HUES6 (cell line): ENCODE measurements around the gene ERVFRD-1.

Source experiments
- H3K27ac ChIP-seq: 2 replicates; pipeline ENCODE4 v1.7.0; 2013; ENCODE audit warnings: low read depth, mild to moderate bottlenecking, low read length, inconsistent platforms
- H3K27me3 ChIP-seq: 2 replicates; pipeline ENCODE4 v1.6.1; 2013; ENCODE audit warnings: low read length; ENCODE audit not compliant: control insufficient read depth, insufficient read depth
- H3K36me3 ChIP-seq: 2 replicates; pipeline ENCODE4 v1.6.1; 2013; ENCODE audit warnings: low read length; ENCODE audit not compliant: control insufficient read depth, insufficient read depth
- H3K4me1 ChIP-seq: 2 replicates; pipeline ENCODE4 v1.6.1; 2013; ENCODE audit warnings: low read length; ENCODE audit not compliant: control insufficient read depth, insufficient read depth
- H3K4me3 ChIP-seq: 2 replicates; pipeline ENCODE4 v1.5.1; 2013; ENCODE audit warnings: low read depth, low read length
- H3K9ac ChIP-seq: one replicate; pipeline ENCODE4 v1.6.1; 2013; ENCODE audit warnings: mild to moderate bottlenecking, low read length
- H3K9me3 ChIP-seq: 2 replicates; pipeline ENCODE4 v1.6.1; 2013; ENCODE audit warnings: low read depth, low read length; ENCODE audit not compliant: control insufficient read depth, insufficient read depth

The ERVFRD-1 gene

GRCh38 chr6:11065436-11066202, 45.9 kb downstream of the ERVFRD-1 start:
- no peaks in the 10 kb centered on the region for H3K27me3 ChIP-seq
- H3K4me1 ChIP-seq, result no peaks in the 10 kb centered on the region
- H3K4me3 ChIP-seq, result no peak overlapping the region
- no peak overlapping the region for H3K9ac ChIP-seq
- no peaks in the 10 kb centered on the region for H3K36me3 ChIP-seq
- H3K9me3 ChIP-seq, result no peaks in the 10 kb centered on the region
- no peak overlapping the region for H3K27ac ChIP-seq

DNA sequence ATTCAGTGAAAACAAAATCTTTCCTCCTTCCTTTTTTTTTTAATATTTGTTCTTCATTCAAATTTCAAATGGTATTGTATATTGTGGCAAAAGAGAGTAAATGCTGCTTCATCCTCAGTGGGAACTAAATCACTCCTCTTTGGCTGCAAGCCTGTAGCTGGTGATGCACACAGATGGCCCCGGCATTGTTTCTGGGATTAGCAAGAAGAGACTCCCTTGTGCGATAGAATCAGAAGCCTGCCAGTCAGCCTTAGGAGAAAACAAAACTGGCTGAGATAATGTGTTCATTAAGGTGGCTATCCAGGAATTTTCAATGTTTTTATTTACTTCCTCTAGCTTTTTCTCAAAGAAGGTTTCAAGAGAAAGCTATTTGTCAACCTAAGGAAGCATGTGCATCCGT, 46.7 kb downstream of the ERVFRD-1 start:
- Histone ChIP-seq H3K9me3 (no peaks in the 10 kb centered on the region), H3K4me1 (no peaks in the 10 kb centered on the region), H3K27ac (no peak overlapping the region), H3K9ac (no peak overlapping the region), H3K27me3 (no peaks in the 10 kb centered on the region), H3K4me3 (no peak overlapping the region), H3K36me3 (no peaks in the 10 kb centered on the region)

DNA sequence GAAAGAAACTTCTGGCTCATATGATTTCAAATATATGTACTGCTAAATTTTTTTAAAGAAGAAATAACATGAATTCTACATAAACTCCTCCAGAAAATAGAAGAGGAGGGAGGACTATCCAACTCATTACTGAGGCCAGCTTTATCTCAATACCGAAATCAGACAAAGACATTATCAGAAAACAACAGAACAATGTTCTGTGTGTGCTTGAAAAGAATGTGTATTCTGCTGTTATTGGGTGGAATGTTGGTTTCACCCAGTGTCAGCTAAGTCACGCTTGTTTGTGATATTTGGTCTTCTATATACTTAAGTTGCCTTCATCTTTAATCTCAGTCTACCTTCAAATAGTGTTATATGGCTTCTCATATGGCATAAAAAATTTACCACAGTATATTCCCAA, 48.8 kb downstream of the ERVFRD-1 start:
- Histone ChIP-seq H3K36me3 (no peaks in the 10 kb centered on the region), H3K9me3 (no peaks in the 10 kb centered on the region), H3K4me3 (no peak overlapping the region), H3K4me1 (no peaks in the 10 kb centered on the region), H3K27me3 (no peaks in the 10 kb centered on the region), H3K27ac (no peak overlapping the region), H3K9ac (no peak overlapping the region)

DNA sequence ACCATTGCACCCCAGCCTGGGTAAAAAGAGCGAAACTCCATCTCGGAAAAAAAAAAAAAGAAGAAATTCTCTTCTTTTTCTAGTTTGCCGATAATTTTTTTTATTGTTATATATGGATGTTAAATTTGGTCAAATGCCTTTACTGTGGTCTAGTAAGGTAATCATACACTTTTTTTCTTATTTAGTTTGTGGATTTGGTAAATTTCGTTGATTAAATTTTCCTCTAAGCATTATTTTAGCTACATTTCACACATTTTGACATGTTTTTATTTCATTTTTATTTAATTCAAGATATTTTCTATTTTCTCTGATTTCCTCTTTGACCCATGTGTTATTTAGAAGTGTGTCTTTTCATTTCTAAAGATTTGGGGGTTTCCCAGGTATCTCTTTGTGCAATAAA, 49.4 kb downstream of the ERVFRD-1 start:
- Histone ChIP-seq H3K9ac (no peak overlapping the region), H3K9me3 (no peaks in the 10 kb centered on the region), H3K4me1 (no peaks in the 10 kb centered on the region), H3K36me3 (no peaks in the 10 kb centered on the region), H3K4me3 (no peak overlapping the region), H3K27ac (no peak overlapping the region), H3K27me3 (no peaks in the 10 kb centered on the region)

DNA sequence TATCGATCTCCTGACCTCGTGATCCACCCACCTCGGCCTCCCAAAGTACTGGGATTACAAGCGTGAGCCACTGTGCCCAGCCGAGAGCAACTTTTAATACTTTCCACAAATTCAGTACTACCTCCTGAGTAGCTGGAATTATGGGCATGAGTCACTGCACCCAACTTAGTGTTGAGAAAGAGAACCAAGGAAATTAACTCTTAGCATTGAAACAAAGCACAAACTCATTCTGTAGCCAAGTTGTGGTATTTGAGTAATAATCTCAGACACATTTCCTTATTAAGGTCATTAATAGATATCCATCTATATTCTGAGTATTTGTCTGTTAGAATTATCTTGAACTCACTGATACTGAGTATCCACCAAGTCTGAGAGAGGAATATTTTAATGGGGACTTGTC, 53.1 kb downstream of the ERVFRD-1 start:
- H3K27me3 ChIP-seq, result no peaks in the 10 kb centered on the region
- H3K4me1 ChIP-seq, result no peaks in the 10 kb centered on the region
- H3K36me3 ChIP-seq, result no peaks in the 10 kb centered on the region
- no peaks in the 10 kb centered on the region for H3K9me3 ChIP-seq
- H3K27ac ChIP-seq, result no peak overlapping the region
- H3K9ac ChIP-seq, result no peak overlapping the region
- no peak overlapping the region for H3K4me3 ChIP-seq

DNA sequence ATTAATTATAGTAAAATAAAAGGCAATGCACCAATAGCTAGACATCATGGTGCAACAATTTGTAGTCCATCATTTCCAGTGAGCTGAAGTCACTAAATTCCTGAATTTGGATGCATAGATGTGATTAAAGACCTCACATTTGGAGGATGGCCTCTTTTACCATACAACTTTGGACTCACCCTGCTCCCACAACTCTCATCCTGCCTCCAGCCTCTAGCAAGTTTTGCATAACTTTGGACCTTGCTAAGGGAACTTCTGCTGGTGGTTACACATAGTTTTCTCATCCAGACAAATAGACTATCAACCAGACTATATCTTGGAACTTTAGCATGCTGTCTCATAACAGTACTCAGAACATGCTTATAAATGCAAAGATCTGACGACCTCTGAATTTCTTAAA, 54.7 kb downstream of the ERVFRD-1 start:
- Histone ChIP-seq H3K4me3 (no peak overlapping the region), H3K9me3 (no peaks in the 10 kb centered on the region), H3K36me3 (no peaks in the 10 kb centered on the region), H3K27ac (no peak overlapping the region), H3K9ac (no peak overlapping the region), H3K27me3 (no peaks in the 10 kb centered on the region), H3K4me1 (no peaks in the 10 kb centered on the region)

GRCh38 chr6:11055127-11055627, 56.3 kb downstream of the ERVFRD-1 start:
- no peak overlapping the region for H3K9ac ChIP-seq
- no peaks in the 10 kb centered on the region for H3K36me3 ChIP-seq
- no peak overlapping the region for H3K27ac ChIP-seq
- H3K27me3 ChIP-seq, result no peaks in the 10 kb centered on the region
- no peak overlapping the region for H3K4me3 ChIP-seq
- H3K9me3 ChIP-seq, result no peaks in the 10 kb centered on the region
- H3K4me1 ChIP-seq, result no peaks in the 10 kb centered on the region

DNA sequence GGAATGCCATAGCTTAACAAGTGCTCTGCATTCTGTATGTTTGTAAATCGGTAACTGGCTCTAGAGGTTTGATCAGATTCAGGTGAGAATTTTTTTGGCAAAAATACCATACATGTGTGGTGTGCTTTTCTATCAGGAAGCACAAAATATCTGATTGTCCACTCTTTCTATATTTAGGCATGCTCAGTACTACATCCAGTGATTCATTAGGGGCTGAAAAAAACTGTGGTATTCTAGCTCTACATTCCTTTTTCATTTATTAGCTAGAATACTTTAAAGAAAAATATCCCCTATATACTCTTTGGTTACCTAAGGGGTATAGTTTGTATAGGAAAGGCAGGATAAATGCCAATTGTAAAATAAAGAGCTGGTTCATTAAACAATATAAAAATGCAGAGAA, 56.8 kb downstream of the ERVFRD-1 start:
- no peaks in the 10 kb centered on the region for H3K36me3 ChIP-seq
- H3K4me1 ChIP-seq, result no peaks in the 10 kb centered on the region
- H3K4me3 ChIP-seq, result no peak overlapping the region
- H3K9me3 ChIP-seq, result no peaks in the 10 kb centered on the region
- H3K27ac ChIP-seq, result no peak overlapping the region
- H3K9ac ChIP-seq, result no peak overlapping the region
- no peaks in the 10 kb centered on the region for H3K27me3 ChIP-seq

GRCh38 chr6:11053307-11053706, 58.2 kb downstream of the ERVFRD-1 start:
- H3K27ac ChIP-seq, result no peak overlapping the region
- H3K4me3 ChIP-seq, result no peak overlapping the region
- H3K27me3 ChIP-seq, result no peaks in the 10 kb centered on the region
- H3K36me3 ChIP-seq, result no peaks in the 10 kb centered on the region
- no peaks in the 10 kb centered on the region for H3K9me3 ChIP-seq
- H3K4me1 ChIP-seq, result no peaks in the 10 kb centered on the region
- no peak overlapping the region for H3K9ac ChIP-seq
